ENCODE measurements around the gene LIMD2.

The LIMD2 gene

DNA sequence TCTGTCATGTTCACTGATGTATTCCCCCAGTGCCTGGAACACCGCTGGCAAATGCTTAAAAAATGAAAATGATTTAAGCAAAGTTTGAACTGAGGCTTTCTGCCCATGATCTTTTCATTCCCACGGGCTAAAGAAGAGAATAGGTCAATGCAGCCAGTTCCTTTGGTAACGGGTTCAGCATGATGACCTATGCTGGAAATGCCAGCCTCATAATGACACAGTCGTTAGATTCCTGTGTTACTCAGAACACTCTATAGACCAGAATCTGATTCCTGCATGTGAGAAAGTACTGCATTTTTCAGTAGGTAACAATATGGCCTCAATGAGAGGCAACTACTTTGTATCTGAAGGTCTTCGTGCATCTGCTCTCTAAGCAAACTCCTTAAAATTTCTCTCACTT lies 19.1 kb upstream of the LIMD2 start:
- no peak overlapping the region for H3K27ac ChIP-seq
- TF ChIP-seq ZFX (IDR thresholded peaks at IDR 0.05), result no peak
- TF ChIP-seq, protein P1, sequence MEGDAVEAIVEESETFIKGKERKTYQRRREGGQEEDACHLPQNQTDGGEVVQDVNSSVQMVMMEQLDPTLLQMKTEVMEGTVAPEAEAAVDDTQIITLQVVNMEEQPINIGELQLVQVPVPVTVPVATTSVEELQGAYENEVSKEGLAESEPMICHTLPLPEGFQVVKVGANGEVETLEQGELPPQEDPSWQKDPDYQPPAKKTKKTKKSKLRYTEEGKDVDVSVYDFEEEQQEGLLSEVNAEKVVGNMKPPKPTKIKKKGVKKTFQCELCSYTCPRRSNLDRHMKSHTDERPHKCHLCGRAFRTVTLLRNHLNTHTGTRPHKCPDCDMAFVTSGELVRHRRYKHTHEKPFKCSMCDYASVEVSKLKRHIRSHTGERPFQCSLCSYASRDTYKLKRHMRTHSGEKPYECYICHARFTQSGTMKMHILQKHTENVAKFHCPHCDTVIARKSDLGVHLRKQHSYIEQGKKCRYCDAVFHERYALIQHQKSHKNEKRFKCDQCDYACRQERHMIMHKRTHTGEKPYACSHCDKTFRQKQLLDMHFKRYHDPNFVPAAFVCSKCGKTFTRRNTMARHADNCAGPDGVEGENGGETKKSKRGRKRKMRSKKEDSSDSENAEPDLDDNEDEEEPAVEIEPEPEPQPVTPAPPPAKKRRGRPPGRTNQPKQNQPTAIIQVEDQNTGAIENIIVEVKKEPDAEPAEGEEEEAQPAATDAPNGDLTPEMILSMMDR (conservative IDR thresholded peaks at IDR 0.05), result no peak

DNA sequence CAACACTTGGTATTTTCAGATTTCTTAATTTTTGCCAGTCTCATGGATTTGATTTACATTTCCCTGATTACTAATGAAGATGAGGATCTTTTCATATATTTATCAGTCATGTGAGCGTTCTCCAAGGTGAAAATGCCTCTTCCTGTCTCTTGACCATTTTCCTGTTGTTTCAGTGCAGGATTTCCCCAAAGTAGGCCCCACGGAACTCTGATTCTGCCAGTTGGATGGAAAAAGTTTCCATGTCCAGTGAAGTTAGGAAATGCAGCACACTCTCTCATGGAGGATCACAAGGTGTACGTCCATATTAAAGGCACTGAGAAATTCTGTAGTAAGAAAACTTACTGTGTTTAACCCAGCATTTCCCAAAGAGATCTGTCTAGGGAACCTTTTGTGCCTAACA lies 16.5 kb upstream of the LIMD2 start:
- TF ChIP-seq, protein P1 (conservative IDR thresholded peaks at IDR 0.05), result no peak
- TF ChIP-seq ZFX (IDR thresholded peaks at IDR 0.05), result no peak
- H3K27ac ChIP-seq, result no peak overlapping the region

DNA sequence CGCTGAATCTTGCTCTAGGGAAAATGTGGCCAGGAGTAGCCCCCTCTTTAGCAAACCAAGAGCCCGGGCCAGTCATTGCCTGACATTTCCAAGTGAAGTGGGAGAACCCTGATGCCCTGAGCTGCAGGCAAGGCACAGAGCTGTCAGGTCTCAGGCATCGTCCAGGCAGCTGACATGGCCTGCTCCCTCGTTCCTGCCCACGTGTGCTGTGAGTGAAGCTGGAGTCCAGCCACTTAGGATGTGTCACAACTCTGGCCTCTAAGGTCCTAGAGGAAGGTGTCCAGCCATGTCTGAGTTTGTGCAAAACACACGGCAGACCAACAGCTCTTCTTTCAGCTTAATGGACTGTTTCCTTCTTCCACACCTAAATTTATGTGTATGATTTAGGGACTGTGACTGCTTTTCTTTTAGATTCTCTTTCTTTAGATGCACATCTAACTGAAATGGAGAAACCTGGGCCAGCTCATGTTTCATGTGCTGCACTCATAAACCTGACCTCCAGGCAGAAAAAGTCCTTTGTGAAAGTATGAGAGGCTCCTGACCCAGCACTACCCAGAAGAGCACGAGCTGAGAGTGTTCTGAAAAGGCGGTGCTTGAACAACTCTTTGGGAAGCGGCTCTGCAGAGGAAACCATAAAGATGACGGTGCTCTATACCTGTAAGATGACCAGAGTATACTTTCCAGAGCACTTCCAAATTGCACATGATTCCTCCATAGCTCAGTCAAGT lies 14.8 kb upstream of the LIMD2 start:
- H3K27ac ChIP-seq, result no peak overlapping the region
- TF ChIP-seq, protein P1 (conservative IDR thresholded peaks at IDR 0.05), result no peak
- no peak for TF ChIP-seq ZFX (IDR thresholded peaks at IDR 0.05)

DNA sequence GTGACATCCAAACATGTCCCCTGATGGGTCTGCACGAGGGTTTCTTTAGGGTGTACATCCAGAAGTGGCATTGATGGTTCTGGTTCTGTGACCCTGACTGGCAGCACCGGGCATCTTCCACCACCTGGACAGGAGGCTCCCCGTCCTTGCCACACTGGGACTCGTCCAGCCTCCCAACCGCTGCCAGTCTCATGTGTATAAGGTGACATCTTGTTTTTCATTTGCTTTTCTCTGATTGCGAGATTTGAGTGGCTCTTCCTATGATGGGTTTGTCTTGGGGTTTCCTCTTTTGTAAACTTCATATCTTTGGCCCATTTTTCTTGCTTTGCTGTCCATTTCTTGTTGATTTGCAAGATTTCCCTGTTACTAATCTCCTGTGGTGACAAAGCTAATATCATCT lies 9.2 kb upstream of the LIMD2 start:
- TF ChIP-seq, protein P1 (conservative IDR thresholded peaks at IDR 0.05), result no peak
- TF ChIP-seq ZFX (IDR thresholded peaks at IDR 0.05), result no peak
- H3K27ac ChIP-seq, result no peak overlapping the region

DNA sequence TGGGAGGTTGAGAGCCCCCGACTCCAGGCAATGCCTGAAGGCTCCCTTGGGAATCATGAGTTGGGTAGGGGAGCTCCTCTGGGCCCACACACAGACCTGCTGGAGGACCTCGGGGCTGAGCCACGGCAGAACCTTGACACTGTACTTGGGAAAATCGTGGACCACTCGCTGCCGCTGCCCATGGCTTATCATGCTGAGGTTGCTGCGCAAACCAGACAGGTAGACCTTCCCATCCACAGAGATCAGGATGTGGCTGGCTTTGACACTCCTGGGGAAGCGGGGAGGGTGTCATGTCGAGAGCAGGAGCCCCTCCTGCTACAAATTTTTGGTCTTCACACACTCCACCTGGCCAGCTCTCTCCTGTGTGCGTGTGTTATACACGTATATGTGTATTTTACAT lies 7.2 kb upstream of the LIMD2 start:
- TF ChIP-seq ZFX (IDR thresholded peaks at IDR 0.05), result no peak
- TF ChIP-seq, protein P1 (conservative IDR thresholded peaks at IDR 0.05), result no peak
- no peak overlapping the region for H3K27ac ChIP-seq

DNA sequence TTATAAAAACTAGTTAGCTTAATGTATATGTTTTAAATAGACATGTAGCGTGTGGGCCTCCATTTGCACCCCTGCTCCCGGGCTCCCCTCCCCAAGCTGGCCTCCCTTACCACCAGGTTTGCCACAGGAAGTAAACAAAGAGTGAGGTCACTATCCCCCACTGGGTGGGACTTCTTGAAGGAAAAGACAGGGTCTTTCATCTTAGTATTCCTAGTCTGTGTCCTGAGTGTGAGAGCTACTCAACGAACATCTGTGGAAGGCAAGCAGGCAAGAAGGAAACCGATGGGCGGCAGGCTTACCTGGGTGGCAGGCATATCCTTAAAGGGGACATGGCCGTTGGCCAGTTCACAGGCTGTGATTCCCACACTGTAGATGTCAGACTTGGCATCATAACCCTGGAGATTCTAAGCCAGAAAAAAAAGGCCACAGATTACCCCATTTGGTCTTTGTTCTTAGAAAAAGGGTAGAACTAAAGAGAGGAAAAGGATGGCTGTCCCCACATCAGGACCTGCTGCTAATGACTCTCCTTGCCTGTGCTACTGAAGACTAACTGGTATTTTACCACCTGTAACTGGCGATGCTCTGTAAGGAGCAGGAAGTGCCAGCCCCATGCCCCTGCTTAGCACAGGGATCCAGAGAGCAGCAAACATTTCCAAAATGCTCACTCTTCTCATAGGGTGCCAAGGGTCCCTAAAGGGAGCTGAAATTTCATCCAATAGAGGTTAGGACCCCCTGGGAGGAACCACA lies 6.6 kb upstream of the LIMD2 start:
- TF ChIP-seq, protein P1 (conservative IDR thresholded peaks at IDR 0.05), result no peak
- TF ChIP-seq ZFX (IDR thresholded peaks at IDR 0.05), result no peak
- H3K27ac ChIP-seq, result no peak overlapping the region

DNA sequence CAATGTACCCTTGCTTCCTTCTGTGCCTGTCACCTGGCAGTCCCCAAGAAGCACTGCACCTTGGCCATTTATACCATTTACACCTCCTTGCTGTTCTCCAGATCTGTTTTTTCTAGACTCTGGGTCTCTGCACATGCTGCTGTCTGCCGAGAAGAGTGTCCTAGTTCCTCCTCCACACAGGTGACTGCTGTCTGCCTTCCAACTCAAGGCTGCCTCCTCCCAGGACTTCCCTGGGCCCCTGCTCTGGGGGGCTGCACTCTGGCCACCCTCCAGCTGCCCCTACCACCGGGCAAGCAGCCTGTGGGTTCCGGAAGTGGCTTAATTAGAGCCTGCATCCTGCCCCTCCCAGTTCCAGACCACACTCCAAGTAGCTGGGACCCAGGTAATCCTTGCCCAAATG lies 5.7 kb upstream of the LIMD2 start:
- H3K27ac ChIP-seq, result no peak overlapping the region
- TF ChIP-seq, protein P1 (conservative IDR thresholded peaks at IDR 0.05), result no peak
- TF ChIP-seq ZFX (IDR thresholded peaks at IDR 0.05), result no peak

Data from C4-2B (cell line).